ENCODE data around the gene DDX46. TPM values are rescaled to one million over a fixed set of nuclear protein-coding genes. Genes with fewer than 3 reads are reported as not detected.

Gene DDX46
- total and polyA plus RNA-seq, 2 experiments from 2014 or later = 15.3 to 31.0 TPM

- Histone ChIP-seq H3K4me3 (no peak overlapping the region), H3K9me2 (replicated peaks; ENCODE audit: insufficient read depth) (no peaks in the 10 kb centered on the region), H3K4me2 (no peak overlapping the region), H3K27me3 (no peaks in the 10 kb centered on the region), H2AFZ (no peak overlapping the region), H3K9me3 (ENCODE audit: low read depth) (no peaks in the 10 kb centered on the region), H3K79me2 (no peaks in the 10 kb centered on the region), H4K20me1 (ENCODE audit: insufficient read depth, poor library complexity, severe bottlenecking) (no peaks in the 10 kb centered on the region), H3K4me1 (ENCODE audit: insufficient read depth) (no peaks in the 10 kb centered on the region), H3K36me3 (replicated peaks; ENCODE audit: insufficient read depth, low read depth) (no peaks in the 10 kb centered on the region), H3K27ac (no peak overlapping the region)
- TF ChIP-seq EZH2 (IDR thresholded peaks at IDR 0.05; ENCODE audit: borderline replicate concordance) (no peak), EZH2phosphoT487 (IDR thresholded peaks at IDR 0.05; ENCODE audit: low read depth, severe bottlenecking, unreplicated experiment) (no peak)
- TF ChIP-seq, protein P1, sequence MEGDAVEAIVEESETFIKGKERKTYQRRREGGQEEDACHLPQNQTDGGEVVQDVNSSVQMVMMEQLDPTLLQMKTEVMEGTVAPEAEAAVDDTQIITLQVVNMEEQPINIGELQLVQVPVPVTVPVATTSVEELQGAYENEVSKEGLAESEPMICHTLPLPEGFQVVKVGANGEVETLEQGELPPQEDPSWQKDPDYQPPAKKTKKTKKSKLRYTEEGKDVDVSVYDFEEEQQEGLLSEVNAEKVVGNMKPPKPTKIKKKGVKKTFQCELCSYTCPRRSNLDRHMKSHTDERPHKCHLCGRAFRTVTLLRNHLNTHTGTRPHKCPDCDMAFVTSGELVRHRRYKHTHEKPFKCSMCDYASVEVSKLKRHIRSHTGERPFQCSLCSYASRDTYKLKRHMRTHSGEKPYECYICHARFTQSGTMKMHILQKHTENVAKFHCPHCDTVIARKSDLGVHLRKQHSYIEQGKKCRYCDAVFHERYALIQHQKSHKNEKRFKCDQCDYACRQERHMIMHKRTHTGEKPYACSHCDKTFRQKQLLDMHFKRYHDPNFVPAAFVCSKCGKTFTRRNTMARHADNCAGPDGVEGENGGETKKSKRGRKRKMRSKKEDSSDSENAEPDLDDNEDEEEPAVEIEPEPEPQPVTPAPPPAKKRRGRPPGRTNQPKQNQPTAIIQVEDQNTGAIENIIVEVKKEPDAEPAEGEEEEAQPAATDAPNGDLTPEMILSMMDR (IDR thresholded peaks at IDR 0.05; ENCODE audit: poor library complexity) = no peak
- 78% methylated on average over 4 of the region's 4 CpGs for WGBS (ENCODE audit: low lambda C conversion rate, missing lambda C conversion rate)
- no peak for DNase-seq (ENCODE audit: low spot score)
Measured at GRCh38 chr5:134769206-134769605, 10.6 kb downstream of the DDX46 start.

DNA sequence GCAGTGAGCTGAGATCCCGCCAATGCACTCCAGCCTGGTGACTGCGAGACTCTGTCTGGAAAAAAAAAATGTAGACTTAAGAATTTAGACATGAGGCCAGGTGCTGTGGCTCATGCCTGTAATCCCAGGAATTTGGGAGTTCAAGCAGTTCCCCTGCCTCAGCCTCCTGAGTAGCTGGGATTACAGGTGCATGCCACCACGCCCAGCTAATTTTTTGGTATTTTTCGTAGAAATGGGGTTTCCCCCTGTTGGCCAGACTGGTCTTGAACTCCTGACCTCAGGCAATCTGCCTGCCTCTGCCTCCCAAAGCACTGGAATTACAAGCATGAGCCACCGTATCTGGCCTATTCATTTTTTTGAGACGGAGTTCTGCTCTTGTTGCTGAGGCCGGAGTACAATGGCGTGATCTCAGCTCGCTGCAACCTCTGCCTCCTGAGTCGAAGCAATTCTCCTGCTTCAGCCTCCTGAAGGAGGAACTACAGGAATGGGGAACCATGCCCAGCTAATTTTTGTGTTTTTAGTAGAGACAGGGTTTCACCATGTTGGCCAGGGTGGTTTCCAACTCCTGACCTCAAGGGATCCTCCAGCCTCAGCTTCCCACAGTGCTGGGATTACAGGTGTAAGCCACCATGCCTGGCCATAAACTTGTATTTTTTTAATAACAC, 14.0 kb downstream of the DDX46 start:
- 97% methylated on average over 10 of the region's 10 CpGs for WGBS (ENCODE audit: low lambda C conversion rate, missing lambda C conversion rate)
- H2AFZ ChIP-seq = no peak overlapping the region
- H3K4me2 ChIP-seq = no peak overlapping the region
- no peak overlapping the region for H3K4me3 ChIP-seq
- H3K9me3 ChIP-seq (ENCODE audit: low read depth) = no peaks in the 10 kb centered on the region
- no peaks in the 10 kb centered on the region for H3K27me3 ChIP-seq
- H3K36me3 ChIP-seq (replicated peaks; ENCODE audit: insufficient read depth, low read depth) = no peaks in the 10 kb centered on the region
- no peak for DNase-seq (ENCODE audit: low spot score)
- no peaks in the 10 kb centered on the region for H3K9me2 ChIP-seq (replicated peaks; ENCODE audit: insufficient read depth)
- H3K79me2 ChIP-seq = no peaks in the 10 kb centered on the region
- no peak for TF ChIP-seq EZH2 (IDR thresholded peaks at IDR 0.05; ENCODE audit: borderline replicate concordance)
- no peaks in the 10 kb centered on the region for H3K4me1 ChIP-seq (ENCODE audit: insufficient read depth)
- no peaks in the 10 kb centered on the region for H4K20me1 ChIP-seq (ENCODE audit: insufficient read depth, poor library complexity, severe bottlenecking)
- no peak overlapping the region for H3K27ac ChIP-seq

DNA sequence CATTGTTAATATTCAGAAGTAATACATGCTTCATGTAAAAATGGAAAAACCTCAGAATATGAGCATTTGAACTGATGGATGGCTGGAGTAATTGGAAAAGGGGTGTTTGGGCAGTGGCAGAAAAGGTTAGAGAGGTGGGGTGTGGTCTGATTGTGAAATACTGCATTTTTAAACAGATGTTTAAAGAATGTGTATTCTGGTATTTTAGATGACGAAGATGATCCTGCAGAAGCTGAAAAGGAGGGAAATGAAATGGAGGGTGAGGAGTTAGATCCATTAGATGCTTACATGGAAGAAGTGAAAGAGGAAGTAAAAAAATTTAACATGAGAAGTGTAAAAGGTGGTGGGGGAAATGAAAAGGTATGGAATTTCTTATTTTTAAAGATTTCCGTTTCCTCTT, 18.8 kb downstream of the DDX46 start:
- WGBS (ENCODE audit: low lambda C conversion rate, missing lambda C conversion rate) = 97% methylated on average over 2 of the region's 2 CpGs

DNA sequence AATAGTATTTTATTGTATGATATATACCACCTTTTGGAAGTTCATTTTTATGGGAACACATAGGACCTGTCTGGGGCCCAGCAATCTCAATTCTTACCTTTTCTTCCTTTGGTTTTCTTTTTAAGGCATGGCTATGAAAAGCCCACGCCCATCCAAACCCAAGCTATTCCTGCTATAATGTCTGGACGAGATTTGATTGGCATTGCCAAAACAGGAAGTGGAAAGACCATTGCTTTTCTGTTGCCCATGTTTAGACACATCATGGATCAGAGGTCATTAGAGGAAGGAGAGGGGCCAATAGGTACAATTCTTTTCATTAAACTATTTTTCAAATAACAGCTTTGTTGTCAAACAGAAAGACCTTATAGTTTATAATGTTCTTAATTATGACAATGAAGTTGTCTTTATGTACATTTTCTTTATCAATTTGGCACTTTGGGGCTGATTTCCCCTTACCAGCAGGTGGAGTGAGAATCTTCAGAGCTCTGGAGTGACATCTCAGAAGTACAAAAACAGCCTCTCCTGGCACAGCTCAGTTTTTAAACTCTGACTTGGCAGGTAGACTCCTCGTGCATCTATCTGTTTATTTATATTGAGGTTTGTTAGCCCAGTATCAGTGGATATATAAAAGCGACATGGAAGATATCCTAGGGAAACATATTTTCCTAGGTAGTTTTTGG, 25.8 kb downstream of the DDX46 start:
- Histone ChIP-seq H3K27me3 (no peaks in the 10 kb centered on the region), H3K9me2 (replicated peaks; ENCODE audit: insufficient read depth) (no peaks in the 10 kb centered on the region), H3K4me1 (ENCODE audit: insufficient read depth) (no peaks in the 10 kb centered on the region), H3K79me2 (no peaks in the 10 kb centered on the region), H3K4me3 (no peak overlapping the region), H3K4me2 (no peak overlapping the region), H3K27ac (no peak overlapping the region), H3K9me3 (ENCODE audit: low read depth) (no peaks in the 10 kb centered on the region), H2AFZ (no peak overlapping the region), H4K20me1 (ENCODE audit: insufficient read depth, poor library complexity, severe bottlenecking) (no peaks in the 10 kb centered on the region), H3K36me3 (replicated peaks; ENCODE audit: insufficient read depth, low read depth) (no peaks in the 10 kb centered on the region)
- WGBS (ENCODE audit: low lambda C conversion rate, missing lambda C conversion rate) = 84% methylated on average over 4 of the region's 4 CpGs
- DNase-seq (ENCODE audit: low spot score) = no peak
- TF ChIP-seq, protein P1 (IDR thresholded peaks at IDR 0.05; ENCODE audit: poor library complexity) = no peak
- TF ChIP-seq EZH2phosphoT487 (IDR thresholded peaks at IDR 0.05; ENCODE audit: low read depth, severe bottlenecking, unreplicated experiment) (no peak), EZH2 (IDR thresholded peaks at IDR 0.05; ENCODE audit: borderline replicate concordance) (no peak)

More for the DNA sequence above, 18.8 kb downstream of the DDX46 start:
- no peak overlapping the region for H3K4me3 ChIP-seq
- H4K20me1 ChIP-seq (ENCODE audit: insufficient read depth, poor library complexity, severe bottlenecking) = no peaks in the 10 kb centered on the region
- H3K4me2 ChIP-seq = no peak overlapping the region
- no peaks in the 10 kb centered on the region for H3K27me3 ChIP-seq
- H2AFZ ChIP-seq = no peak overlapping the region
- H3K4me1 ChIP-seq (ENCODE audit: insufficient read depth) = no peaks in the 10 kb centered on the region
- no peaks in the 10 kb centered on the region for H3K9me2 ChIP-seq (replicated peaks; ENCODE audit: insufficient read depth)
- no peaks in the 10 kb centered on the region for H3K36me3 ChIP-seq (replicated peaks; ENCODE audit: insufficient read depth, low read depth)
- TF ChIP-seq EZH2 (IDR thresholded peaks at IDR 0.05; ENCODE audit: borderline replicate concordance) (no peak), EZH2phosphoT487 (IDR thresholded peaks at IDR 0.05; ENCODE audit: low read depth, severe bottlenecking, unreplicated experiment) (no peak)
- TF ChIP-seq, protein P1 (IDR thresholded peaks at IDR 0.05; ENCODE audit: poor library complexity) = no peak
- no peaks in the 10 kb centered on the region for H3K9me3 ChIP-seq (ENCODE audit: low read depth)
- H3K27ac ChIP-seq = no peak overlapping the region
- no peaks in the 10 kb centered on the region for H3K79me2 ChIP-seq
- no peak for DNase-seq (ENCODE audit: low spot score)
